GM23338 (cell line): ENCODE measurements around the gene PTPRN2.

ENCODE experiments used
- EZH2 ChIP-seq: fragments of 200-600 bp; sonication (generic); IDR thresholded peaks from one replicate; pipeline ENCODE4 v1.8.0; 2017; ENCODE audit warnings: antibody characterized with exemption, mild to moderate bottlenecking, low read depth; ENCODE audit not compliant: unreplicated experiment
- EZH2phosphoT487 ChIP-seq: fragments of 200-600 bp; sonication (generic); IDR thresholded peaks from one replicate; pipeline ENCODE4 v1.8.1; 2018; ENCODE audit warnings: antibody characterized with exemption; ENCODE audit not compliant: unreplicated experiment
- JUNB ChIP-seq: IDR thresholded peaks from one replicate; pipeline ENCODE4 v1.6.1; 2016; ENCODE audit warnings: antibody characterized with exemption; ENCODE audit not compliant: unreplicated experiment
- POLR2AphosphoS5 ChIP-seq: IDR thresholded peaks from 2 replicates; pipeline ENCODE4 v1.6.1; 2016; ENCODE audit warnings: antibody characterized with exemption, low read depth
- TF ChIP-seq, protein P1 (sequence below), 2 experiments: fragments of 200-600 bp in 1 of 2; sonication (generic) in 1 of 2; conservative IDR thresholded peaks; 2 replicates each; pipeline versions ENCODE4 v1.5.1 to v1.6.1; 2016 to 2017; ENCODE audit warnings: antibody characterized with exemption in 2 of 2, low read depth in 2 of 2, mild to moderate bottlenecking in 2 of 2, moderate library complexity in 1 of 2
- TF ChIP-seq, protein P2 (sequence below): IDR thresholded peaks from one replicate; pipeline ENCODE4 v1.6.1; 2018; ENCODE audit warnings: antibody characterized with exemption; ENCODE audit not compliant: unreplicated experiment

DNA sequence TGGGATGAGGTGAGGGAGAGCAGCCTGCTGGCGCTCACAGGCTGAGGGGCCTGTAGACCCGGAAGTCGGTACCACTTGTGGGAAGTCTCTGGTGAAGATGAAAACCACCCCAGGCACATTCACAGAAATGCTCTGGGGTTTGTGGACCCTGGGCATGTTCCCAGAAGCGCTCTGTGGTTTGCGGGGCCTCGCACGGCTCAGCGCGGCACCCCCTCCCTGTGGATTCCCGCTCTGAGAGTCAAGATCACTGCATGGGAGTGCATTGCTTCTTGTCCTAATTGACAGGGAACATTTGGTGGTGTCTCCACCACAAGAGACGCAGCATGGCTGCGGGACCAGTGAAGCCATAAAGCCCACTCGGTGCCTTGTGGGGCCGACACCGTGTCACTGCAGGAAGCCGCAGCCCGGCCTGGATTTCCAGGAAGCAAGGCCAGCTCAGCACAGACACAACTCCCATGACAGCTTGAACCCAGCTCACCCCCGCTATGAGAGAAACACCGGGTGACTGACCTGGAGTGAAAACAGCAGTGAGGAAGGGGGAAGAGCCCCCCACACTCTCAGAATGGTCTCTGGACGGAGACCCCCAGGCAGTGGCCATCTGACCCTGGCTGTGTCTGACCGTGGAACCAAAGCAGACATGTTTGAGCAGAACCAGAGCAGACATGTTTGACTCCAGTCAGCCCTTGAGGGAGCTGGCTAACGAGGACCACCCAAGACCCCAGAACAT lies 157.2 kb downstream of the PTPRN2 start:
- TF ChIP-seq, protein P1, sequence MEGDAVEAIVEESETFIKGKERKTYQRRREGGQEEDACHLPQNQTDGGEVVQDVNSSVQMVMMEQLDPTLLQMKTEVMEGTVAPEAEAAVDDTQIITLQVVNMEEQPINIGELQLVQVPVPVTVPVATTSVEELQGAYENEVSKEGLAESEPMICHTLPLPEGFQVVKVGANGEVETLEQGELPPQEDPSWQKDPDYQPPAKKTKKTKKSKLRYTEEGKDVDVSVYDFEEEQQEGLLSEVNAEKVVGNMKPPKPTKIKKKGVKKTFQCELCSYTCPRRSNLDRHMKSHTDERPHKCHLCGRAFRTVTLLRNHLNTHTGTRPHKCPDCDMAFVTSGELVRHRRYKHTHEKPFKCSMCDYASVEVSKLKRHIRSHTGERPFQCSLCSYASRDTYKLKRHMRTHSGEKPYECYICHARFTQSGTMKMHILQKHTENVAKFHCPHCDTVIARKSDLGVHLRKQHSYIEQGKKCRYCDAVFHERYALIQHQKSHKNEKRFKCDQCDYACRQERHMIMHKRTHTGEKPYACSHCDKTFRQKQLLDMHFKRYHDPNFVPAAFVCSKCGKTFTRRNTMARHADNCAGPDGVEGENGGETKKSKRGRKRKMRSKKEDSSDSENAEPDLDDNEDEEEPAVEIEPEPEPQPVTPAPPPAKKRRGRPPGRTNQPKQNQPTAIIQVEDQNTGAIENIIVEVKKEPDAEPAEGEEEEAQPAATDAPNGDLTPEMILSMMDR (conservative IDR thresholded peaks at IDR 0.05; ENCODE audit: low read depth in 2 of 2) = no peak
- no peak for TF ChIP-seq EZH2phosphoT487
- TF ChIP-seq POLR2AphosphoS5 = no peak
- no peak for TF ChIP-seq EZH2
- TF ChIP-seq, protein P2, sequence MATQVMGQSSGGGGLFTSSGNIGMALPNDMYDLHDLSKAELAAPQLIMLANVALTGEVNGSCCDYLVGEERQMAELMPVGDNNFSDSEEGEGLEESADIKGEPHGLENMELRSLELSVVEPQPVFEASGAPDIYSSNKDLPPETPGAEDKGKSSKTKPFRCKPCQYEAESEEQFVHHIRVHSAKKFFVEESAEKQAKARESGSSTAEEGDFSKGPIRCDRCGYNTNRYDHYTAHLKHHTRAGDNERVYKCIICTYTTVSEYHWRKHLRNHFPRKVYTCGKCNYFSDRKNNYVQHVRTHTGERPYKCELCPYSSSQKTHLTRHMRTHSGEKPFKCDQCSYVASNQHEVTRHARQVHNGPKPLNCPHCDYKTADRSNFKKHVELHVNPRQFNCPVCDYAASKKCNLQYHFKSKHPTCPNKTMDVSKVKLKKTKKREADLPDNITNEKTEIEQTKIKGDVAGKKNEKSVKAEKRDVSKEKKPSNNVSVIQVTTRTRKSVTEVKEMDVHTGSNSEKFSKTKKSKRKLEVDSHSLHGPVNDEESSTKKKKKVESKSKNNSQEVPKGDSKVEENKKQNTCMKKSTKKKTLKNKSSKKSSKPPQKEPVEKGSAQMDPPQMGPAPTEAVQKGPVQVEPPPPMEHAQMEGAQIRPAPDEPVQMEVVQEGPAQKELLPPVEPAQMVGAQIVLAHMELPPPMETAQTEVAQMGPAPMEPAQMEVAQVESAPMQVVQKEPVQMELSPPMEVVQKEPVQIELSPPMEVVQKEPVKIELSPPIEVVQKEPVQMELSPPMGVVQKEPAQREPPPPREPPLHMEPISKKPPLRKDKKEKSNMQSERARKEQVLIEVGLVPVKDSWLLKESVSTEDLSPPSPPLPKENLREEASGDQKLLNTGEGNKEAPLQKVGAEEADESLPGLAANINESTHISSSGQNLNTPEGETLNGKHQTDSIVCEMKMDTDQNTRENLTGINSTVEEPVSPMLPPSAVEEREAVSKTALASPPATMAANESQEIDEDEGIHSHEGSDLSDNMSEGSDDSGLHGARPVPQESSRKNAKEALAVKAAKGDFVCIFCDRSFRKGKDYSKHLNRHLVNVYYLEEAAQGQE = no peak
- no peak for TF ChIP-seq JUNB
